CD4-positive, alpha-beta T cell treated with Interleukin-1 beta for 1 hour (primary cell): ENCODE results near the gene GGT5.
A peak's percentile ranks its signal among the peaks of the same experiment; 100 is the strongest.
"Not testable (repeated sequence)": the region's sequence is repeated elsewhere in the genome, so short reads cannot be mapped to it uniquely, and the experiment has no call there.

Experiments used
- DNase-seq, 2 donors: peaks; one replicate each; pipeline ENCODE4 v3.0.0-alpha.2; 2020 to 2022

The GGT5 gene

GRCh38 chr22:24262185-24262749, 17.4 kb upstream of the GGT5 start:
- not testable (repeated sequence) for DNase-seq

DNA sequence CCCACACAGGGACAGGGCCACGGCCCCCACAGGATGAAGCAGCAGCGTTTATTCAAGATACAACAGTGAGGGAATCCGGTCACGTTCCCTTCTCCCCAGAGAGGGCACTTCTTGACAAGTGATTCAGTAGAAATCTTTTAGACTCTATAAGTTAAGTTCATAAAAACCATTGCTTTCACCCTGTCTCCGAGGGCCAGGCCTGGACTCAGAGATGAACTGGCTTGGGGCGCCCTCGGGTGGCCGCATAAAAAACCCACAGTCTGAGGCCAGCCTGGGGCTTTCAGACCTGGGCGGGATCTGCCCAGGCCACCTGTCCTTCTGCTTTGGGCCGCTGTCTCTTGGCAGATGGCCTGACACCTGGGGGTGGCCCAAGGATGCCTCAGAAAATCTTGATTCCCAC, 14.6 kb upstream of the GGT5 start:
- peak; percentile 64 to 74 for DNase-seq

- not testable (repeated sequence) for DNase-seq
Observed at GRCh38 chr22:24256736-24257135, 11.9 kb upstream of the GGT5 start.

- DNase-seq: not testable (repeated sequence)
Observed at GRCh38 chr22:24256136-24256535, 11.3 kb upstream of the GGT5 start.

DNA sequence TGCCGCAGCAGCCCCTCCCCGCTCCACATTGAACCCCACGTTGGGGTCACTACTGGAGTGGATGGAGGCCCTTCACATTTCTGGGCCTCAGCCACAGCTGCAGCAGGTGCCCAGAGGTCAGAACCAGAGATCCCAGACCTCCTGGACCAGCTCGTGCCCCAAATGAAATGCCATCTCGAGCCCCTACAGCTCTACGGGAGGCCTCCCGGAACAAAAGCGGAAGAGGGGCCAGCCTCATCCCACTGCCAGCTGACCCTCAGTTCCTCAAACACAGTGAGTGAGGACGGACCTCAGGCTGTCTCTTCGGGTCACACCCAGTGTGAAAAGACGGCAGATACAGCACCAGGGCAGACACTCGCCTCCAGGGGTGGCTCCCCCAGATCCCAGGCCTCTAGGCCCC, 8.2 kb upstream of the GGT5 start:
- DNase-seq: not testable (repeated sequence)

GRCh38 chr22:24251286-24251685, 6.4 kb upstream of the GGT5 start:
- not testable (repeated sequence) for DNase-seq

DNA sequence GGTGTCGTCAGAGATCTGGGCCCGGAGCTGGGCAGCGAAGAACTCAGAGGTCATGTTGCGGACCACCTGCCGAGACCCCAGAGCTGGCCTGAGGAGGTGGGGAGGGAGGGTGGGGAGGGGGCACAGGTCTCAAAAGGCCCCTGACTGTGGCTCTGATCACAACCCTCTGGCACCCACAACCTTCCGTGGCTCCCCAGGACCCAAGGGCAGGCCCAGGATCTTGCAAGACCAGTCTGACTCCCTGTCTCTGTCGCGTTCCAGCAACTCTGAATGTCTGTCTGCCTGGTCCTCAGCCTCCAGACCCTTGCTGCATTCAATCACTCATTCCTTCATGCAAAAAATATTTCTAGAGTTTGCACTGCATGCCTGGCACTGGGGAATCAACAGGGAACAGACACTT, 4.5 kb upstream of the GGT5 start:
- DNase-seq: not testable (repeated sequence)

GRCh38 chr22:24248611-24249010, 3.7 kb upstream of the GGT5 start:
- not testable (repeated sequence) for DNase-seq

DNA sequence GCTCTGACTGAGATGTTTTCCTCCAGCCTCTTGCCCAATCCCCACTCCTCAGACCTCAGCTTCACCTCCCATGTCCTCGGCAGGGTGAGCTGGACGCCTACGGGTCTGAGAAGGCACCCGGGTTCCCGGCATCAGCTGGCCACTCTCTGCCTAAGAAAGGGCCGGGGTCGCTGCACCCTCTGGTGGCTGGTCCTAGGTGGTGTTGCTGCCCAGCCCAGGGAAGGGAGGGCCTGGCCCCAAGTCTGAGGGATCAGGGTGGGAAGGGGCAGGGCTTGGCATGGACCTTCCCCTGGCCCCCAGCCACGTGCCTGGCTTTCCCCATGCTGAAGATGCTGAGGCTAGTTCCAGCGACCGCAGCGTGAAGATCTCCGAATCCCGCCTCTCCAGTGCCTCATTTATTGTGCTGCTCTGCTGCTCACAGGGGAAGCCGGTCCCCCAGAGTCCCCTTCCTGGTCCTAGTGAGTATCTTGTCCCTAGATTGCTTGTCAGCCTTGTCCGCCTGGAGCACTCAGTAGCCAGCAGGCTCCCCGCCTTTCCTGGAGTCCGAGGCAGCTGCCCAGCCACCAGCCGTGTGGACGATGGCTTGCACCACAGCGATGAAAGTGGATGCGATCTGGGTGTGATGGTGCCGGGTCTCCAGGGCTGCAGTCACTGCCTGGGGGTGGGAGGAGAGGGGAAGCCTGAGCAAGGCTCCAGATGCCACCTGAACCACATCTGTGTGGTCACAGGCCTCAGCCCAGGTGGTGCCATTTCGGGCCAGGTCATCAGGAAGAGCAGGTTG, 2.9 kb upstream of the GGT5 start:
- peak; percentile 48 to 61 for DNase-seq

DNA sequence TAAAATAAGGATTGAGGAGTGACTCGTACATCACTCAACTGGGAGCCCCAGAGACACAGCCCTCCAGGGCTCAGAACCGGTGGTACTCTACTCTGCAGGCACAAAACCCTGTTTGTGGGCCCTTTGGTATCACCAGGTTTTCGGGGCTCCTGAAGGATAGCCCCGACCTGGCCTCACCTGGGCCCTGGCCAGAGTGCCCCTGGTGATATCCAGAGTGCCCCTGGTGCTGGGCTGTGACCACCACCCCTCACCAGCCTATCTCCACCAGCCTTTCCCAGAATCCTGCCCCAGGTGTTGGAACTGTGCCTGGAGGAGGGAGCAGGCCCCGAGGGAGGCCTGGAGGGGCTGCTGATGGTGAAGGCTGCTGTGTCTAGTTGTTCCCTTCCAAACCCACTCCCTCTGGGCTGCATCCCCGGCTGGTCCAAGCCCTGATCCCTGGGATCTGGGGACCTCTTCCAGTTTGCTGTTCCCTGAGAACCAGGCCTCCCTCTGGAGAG, 2.2 kb upstream of the GGT5 start:
- DNase-seq: no peak

DNA sequence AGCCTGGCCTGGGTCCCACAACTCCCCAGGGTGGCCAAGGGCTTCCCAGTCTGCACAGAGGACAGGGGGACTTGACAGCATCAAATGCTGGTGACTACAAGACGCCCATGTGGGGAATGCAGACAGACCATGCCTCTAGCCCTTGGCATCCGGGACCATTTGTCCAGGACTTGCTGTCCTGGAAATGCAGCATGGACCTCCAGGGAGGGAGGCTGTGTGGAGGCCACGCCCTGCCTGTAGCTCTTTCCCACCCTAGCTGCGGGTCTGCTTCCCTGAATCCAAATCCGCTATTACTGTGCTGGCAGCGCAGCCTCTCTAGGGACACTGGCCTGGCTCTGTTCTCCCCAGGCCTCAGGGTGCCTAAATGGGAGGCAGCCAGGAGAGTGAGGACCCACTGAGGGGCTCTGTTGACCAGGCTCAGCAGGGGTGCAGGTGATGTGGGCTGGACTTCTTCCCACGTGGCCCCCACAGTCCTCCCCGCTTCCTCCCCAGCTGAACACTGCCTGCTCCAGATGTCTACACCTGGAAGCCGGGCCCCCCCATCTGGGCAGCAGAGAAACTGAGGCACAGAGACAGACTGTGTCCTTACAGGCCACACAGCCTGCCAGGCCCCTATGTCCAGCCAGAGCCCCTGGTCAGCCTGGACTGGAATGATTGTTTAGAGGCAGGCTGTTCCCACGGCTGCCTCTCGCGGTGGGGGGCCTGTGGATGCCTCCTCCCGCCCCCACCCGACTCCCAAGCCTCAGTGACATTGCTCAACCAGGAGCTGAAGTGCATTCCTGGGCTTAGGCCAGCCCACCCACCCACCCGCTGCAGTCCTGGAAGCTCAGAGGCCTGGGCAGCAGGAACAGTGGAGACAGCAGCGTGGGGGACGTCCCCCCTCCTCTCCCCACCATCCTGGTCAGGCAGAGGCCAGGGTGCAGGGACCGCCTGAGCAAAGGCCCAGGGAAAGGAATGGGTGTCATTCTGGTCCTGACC, 991 bp upstream of the GGT5 start:
- DNase-seq: not testable (repeated sequence)

GRCh38 chr22:24244144-24244787, 616 bp downstream of the GGT5 start:
- DNase-seq: no peak

GRCh38 chr22:24243417-24243816, 1.5 kb downstream of the GGT5 start:
- DNase-seq: not testable (repeated sequence)

GRCh38 chr22:24240985-24241692, 3.7 kb downstream of the GGT5 start:
- not testable (repeated sequence) for DNase-seq

DNA sequence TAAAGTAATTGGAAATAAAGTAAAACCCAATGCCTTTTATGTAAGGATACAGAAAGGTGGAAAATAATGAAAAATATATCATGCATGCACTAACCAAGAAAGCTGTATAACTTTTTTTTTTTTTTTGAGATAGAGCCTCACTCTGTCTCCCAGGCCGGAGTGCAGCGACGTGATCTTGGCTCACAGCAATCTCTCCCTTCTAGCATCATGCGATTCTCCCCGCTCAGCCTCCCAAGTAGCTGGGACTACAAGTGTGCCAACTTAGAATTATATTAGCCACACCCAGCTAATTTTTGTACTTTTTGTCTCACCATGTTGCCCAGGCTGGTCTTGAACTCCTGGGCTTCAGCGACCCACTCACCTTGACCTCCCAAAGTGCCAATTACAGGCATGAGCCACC, 4.5 kb downstream of the GGT5 start:
- DNase-seq: no peak

- not testable (repeated sequence) for DNase-seq
Observed at GRCh38 chr22:24238101-24238694, 6.7 kb downstream of the GGT5 start.

GRCh38 chr22:24236656-24237055, 8.2 kb downstream of the GGT5 start:
- no peak for DNase-seq

- no peak for DNase-seq
Observed at GRCh38 chr22:24235315-24235714, 9.6 kb downstream of the GGT5 start.

GRCh38 chr22:24233816-24234215, 11.1 kb downstream of the GGT5 start:
- no peak for DNase-seq

DNA sequence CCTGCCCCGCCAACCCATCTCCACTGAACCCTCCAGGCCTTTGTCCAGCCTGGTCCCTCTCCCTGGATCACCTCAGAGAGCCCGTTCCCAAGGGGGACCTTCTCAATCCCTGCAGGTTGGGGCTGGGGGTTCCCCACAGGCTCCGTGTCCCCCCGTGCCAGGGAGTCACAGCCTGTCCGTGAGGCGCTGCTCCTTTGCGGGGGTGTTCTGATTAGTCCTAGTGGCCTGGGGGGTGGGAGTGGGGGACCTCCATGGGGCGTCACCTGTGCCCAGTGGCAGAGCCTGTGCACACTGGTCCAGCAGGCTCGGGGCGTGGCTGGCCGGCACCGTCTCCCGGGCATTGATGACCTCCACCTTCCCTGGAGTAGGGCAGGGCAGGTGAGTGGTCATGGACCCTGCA, 11.6 kb downstream of the GGT5 start:
- DNase-seq: no peak

- DNase-seq: no peak
Observed at GRCh38 chr22:24232725-24233124, 12.2 kb downstream of the GGT5 start.

- no peak for DNase-seq
Observed at GRCh38 chr22:24232124-24232523, 12.8 kb downstream of the GGT5 start.
